GM19455 (cell line): ENCODE data around the gene BMAL2.

Experiments used
- ATAC-seq: cut with Tn5 transposase; IDR thresholded peaks from one replicate; pipeline ENCODE4 v1.9.1; 2021; ENCODE audit not compliant: unreplicated experiment

BMAL2 gene, protein sequence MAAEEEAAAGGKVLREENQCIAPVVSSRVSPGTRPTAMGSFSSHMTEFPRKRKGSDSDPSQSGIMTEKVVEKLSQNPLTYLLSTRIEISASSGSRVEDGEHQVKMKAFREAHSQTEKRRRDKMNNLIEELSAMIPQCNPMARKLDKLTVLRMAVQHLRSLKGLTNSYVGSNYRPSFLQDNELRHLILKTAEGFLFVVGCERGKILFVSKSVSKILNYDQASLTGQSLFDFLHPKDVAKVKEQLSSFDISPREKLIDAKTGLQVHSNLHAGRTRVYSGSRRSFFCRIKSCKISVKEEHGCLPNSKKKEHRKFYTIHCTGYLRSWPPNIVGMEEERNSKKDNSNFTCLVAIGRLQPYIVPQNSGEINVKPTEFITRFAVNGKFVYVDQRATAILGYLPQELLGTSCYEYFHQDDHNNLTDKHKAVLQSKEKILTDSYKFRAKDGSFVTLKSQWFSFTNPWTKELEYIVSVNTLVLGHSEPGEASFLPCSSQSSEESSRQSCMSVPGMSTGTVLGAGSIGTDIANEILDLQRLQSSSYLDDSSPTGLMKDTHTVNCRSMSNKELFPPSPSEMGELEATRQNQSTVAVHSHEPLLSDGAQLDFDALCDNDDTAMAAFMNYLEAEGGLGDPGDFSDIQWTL

DNA sequence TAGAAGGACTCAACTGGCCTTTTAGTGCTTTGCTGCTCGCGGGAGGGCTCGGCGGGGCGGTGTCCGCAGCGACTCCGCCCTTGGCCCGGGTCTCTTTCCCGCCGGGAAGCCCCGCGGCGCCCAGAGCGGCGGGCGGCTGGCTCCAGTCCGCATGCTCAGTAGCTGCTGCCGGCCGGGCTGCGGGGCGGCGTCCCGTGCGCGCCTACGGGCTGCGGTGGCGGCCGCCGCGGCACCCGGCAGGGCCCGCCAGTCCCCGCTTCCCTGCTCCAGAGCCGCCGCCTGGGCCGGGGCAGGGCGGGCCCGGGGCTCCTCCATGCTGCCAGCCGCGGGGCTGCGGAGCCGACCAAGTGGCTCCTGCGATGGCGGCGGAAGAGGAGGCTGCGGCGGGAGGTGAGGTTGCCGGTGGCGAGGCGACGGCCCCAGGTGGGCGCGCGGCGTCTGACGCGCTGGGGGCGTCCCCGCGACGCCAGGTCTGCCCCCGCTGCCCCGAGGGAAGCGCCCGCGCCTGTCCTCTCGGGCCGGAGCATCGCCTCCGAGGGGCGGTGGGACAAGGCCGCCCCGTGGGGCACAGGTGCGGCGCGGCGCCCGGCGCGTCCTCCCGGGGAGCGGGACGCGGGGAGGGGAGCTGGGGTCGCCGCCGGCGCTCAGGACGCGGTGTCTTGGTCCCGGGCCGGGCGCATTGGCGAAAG lies at the start of gene BMAL2:
BMAL2 (plus strand) TSS at position 123 of the 689 bp plus-strand sequence; CDS start at position 360, 237 bp downstream.
- ATAC-seq, result peak; percentile 43

DNA sequence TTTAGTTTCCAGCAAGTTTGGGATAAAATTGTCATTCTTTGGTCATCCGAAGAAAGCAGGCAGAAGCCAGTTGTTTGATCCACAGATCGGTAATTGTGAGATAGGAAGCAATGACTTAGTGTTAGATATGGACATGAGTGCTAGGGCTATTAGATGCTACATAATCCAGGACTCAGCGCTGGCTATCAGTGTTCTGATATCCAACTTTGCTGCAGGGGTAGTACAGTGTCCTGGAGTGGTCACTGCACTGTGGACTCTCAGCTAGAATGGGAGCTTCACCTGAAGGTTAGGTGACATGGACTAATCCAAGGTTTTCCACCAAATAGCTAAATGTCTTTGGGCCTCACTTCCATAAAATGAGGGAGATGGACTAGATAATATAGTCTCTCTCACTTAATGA lies 48.6 kb upstream of the BMAL2 start:
- ATAC-seq, result no peak

DNA sequence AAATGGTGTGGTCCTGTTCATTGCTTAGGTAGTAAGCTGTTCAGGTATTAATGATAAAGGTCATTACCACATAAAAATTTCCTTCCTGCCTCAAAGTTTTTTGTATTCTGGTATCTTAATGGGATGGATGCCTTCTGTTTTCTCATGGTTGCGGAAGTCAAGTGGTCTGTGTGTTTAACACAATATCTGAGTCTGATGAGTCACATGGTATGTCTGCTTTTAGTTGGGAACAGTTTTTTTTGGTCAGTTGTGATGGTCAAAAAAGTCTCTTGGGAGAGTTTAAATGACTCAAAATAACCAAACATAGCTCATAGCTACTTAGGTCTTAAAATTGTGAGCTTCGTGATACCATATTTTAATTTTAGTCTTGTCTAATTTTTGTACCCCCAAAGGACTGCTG lies 47.9 kb upstream of the BMAL2 start:
- ATAC-seq, result no peak

DNA sequence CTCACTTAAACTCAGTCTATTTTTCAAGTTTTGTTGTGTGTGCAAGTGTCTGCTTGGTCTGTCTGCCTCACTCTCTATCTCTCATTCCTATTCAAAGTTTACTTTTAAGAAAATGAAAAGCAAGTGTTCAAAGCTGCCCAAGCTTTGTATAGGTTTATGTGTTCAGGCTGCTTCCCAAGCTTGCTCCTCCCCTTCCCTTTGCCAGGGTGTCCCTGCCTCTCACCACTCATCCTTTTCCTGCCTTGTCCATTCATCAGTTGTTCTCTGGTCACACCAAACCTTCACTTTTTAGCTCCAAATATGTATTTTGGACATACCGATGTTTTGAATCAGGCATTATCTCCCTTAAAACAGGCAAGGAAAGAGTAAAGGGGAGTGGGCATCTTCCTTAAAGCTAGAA lies 47.2 kb upstream of the BMAL2 start:
- no peak for ATAC-seq

DNA sequence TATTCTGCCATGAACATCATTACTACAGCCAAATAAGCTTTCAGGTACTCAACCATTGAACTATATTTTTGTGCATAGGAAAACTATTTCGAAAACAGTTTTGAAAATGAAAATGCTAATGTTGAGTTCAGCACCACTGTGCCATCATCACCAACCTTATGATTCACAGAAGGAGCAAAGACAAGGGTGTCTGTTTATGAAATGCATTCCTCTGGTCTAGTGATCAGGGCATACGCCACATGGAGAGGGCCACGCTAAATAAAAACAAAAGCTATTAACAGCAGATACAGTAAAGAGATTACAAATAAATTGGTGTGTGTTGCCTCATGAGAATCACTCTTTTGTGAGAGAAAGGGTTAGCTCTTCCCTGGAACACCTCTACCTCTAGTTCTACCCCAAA lies 43.2 kb upstream of the BMAL2 start:
- no peak for ATAC-seq

DNA sequence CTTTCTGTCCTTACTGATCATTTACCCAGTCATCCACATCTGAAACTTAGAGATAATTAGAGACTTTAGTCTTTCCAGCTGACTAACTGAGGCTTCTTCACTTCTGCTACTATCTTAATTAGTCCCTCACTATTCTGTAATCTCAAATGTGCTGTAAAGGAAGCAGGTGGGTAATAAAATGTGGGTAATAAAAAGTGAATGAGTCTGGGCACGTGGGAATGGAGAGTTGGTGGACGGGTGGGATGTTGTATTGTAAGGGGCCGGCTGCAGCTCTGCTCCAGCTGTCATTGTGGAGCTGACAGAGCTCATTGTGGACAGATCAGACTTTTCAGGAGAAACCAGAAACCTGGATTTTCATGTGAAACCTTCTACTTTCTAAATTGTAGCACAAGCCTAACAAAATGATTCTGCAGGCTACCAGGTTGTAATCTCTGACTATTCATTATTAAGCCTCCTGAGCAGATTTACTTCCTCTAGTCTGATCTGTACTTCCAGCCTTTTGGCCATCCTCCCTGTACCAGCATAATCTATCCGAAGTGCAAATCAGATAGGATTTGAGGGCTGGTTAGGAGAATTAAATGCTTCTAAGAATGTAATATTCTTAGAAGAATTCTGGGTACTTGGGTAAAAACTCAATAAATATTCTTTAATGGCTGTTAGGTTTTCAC lies 42.0 kb upstream of the BMAL2 start:
- no peak for ATAC-seq

DNA sequence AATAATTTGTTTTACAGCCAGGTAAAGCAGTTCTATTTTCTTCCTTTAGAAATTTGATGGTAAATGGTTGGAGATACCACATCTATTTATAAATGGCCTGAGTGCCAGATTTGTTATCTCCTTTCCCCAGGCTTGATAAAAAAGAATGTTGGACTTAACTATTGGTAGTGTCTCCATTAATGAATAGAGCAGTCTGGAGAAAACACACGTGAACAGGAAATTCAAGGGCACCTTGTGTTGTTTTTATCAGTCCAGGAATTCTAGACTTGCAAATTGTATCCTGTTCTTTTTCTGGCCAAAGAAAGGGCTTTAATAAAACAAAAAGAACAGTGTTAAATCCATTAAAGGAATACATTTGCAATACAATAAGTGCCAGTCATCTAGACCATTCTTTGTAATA lies 40.8 kb upstream of the BMAL2 start:
- ATAC-seq, result no peak

DNA sequence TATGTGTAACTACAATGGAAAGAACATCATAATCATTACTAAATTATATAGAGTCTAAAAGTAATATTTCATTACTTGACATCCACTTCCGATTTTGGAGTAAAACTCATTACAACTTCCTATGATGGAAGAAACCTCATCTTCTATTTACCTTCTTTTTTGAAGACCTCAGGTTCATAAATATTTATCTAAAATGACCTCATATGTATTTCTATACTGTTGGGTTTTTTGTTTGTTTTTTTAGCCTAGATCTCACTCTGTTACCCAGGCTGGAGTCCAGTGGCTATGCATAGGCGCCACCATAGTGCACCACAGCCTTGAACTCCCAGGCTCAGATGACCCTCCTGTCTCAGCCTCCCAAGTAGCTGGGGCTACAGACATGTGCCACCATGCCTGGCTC lies 39.9 kb upstream of the BMAL2 start:
- no peak for ATAC-seq

DNA sequence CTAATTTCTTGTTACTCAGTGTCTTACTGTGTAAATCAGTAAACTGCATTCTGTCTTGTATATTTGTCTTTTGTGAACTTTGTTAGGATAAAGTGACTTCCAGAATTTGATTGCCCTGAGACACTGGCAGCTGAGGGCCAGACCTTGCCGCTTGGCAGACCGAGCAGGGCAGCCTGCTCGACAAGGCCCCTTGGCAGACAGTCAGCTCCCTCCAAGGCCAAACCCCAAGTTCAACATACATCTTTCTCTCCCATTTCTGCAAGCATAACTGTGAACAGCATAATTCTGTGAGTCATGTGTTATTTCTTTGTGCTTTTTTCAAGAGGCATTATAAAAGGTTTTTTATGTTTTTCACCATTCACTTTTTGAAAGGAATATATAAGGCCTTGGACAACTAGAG lies 39.2 kb upstream of the BMAL2 start:
- no peak for ATAC-seq

DNA sequence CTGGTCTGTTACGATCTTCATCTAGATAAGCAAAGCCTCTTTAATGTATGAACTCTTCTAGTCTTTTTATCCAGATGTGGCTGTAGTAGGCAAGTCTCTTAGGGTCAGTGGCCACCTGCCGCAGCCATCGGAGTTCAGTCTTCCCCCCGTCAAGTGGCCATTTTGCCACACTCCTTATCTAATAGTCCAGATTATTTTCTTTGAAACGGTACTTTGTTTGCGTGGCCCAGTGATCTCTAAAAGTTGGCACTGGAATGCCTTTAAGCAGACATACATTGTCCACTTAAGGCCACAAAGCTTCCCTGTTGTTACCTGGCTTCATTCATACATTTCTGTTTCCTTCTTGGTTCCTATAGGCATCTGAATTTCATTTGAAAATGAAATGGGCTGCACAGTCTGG lies 36.0 kb upstream of the BMAL2 start:
- no peak for ATAC-seq

DNA sequence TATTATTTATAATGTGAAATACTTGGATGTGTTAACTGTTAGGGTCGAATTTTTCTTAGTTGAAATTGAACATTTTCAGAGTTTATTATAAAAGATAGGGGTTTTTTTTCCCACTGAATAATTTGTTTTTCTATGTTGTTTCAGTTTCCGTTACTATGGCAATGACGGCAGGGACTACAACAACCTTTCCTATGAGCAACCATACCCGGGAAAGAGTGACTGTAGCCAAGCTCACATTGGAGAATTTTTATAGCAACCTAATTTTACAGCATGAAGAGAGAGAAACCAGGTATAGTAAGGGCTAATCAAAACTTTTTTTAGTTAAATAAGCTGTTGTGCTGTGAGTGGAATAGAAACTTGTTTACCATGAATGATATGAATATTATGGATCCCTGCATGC lies 35.1 kb upstream of the BMAL2 start:
- ATAC-seq, result no peak

DNA sequence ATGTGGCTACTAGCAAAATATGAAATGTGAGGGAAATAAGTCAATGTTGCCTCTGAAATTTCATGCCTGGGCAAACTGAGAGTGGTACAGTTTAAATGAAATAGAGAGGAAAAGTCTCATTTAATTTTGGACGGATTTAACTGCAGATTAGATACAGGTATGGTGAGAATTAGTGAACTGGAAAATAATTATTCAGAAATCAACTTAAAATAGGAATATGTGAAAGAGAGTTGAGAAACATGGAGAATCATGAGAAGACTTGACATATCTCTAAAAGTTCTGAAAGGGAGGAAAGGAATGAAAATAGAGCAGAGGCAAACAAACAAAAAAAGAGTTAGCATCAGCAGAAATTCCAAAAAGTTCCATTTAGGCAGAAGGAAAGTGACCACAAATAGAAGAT lies 33.5 kb upstream of the BMAL2 start:
- no peak for ATAC-seq

DNA sequence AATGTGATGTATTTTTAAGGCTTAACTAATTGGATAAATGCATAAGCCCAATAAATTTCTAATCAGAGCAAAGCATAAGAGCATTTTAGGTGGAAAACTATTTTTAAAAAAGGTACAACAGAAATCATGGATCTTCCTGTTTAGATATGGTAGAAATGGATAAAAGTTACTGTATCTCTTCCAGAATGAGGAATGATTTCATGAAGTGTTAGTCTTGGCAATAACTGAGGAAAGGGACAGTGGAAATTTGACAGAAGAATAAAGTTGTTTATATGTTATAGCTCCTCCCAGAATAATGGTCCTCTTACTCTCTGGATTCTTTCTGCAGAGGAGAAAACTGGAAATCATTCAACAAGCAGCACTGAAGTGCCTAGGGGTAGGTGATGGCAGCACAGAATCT lies 32.4 kb upstream of the BMAL2 start:
- ATAC-seq, result no peak

DNA sequence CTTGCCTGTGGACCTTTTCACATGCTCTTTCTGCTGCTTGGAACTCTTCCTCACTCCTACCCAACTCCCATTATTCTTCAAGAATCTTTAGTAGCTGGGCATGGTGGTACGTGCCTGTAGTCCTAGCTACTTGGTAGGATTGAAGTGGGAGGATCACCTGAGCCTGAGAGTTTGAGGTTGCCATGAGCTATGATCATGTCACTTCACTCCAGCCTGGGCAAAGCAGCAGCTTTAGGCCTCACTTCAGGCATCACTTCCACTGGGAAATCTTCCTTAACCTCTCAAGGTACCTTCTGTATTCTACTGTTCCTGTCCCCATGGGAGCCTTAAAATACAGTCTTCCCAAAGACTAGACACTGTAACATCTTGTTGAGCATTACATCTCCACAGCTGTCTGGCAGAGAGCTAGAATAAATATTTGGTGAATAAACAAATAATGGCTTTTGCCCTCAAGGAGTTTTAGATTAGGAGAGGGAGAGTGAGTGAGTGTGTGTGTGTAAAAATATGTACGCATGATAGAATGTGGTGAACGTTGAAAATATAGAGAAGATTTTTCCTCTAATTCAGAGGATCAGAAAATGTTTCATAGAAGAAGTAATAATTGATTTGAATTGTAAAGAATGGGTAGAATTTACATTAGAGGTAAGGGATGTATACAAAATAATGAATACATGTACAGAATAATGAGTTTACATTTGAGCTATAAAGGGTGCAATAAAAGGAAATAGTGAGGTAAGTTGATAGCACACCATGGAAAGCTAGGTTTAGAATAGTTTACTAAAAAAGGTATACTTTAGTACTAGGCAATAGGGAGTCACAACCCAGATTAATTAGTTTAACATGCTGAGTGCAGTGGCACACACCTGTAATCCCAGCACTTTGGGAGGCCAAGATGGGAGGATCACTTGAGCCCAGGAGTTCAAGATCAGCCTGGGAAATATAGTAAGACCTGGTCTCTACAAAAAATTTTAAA lies 29.2 kb upstream of the BMAL2 start:
- no peak for ATAC-seq

DNA sequence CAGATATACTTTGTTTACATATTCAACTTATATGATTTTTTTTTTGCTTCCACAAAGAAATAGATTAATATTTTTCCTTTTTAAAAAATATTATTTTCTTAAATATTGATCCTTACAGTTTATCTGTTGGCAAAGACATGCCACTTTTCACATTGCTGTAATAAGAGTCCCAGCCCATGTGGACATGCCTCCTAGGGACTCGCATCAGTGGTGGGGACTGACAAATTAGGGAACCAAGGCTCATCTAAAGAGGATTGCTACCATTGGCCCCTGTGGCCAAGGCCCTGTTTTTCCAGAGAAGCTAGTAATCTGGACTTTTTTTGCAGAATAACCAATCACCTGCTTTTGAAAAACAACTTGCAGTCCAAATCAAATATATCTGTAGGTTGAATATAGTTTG lies 27.8 kb upstream of the BMAL2 start:
- ATAC-seq, result no peak

DNA sequence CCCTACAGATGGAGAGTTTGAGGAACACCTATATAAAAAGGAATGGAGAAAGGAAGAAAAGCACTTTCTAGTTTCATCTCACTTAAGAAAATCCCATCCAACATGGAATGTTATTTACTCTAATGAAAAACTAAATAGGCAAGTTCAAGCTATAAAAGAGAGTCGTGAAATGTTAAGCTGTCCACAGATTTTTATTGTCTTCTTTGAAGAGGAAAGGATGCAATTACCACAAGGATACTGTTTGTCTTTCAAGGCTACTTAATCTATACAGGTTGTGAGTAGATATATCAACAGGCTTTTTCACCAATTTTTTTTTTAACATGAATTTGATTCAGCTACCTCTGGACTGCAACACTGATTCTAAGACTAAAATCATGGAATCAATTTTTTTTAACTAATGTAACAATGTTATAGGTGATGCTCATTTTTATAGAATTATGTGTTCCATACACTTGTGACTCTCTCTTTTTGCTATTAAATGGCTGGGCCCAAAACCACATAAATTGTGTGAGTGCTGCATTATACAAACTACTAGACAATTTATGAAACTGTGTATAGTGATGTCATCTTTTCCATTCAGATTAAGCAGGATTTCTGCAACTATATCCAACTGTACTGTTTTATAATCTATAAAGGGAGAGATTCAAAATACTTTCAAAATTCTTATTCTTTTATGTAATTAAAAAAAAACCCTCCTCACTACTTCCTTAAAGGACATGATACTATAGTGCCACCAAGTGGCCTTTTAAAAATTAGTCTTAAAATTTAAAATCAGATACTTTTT lies 26.8 kb upstream of the BMAL2 start:
- ATAC-seq, result no peak

DNA sequence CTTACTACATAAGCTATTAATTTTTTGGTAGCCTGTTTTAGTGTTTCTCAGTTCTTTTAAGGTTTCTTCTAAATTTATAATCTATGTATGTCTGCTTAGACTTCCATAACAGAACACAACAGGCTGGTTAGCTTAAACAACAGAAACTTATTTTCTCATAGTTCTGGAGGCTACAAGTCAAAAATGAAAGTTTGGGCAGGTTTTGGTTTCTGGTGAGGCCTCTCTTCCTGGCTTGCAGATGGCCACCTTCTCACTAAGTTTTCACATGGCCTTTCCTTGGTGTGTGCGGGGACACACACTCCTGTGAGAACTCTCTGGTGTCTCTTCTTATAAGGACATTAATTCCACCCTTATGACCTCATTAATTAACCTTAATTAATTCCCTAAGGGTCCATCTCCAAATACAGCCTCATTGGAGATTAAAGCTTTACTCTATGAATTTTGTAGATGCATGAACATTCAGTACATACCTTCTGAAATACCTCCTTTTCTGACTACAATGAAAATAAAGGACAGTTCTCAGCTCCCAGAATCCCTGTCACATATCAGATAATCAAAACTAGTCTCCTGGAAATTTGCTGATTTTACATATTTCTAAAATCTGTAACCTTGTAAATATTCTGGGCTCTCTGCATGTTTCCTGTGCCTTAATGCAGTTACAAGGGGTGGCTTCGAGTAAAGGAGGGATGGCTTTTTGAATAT lies 23.2 kb upstream of the BMAL2 start:
- ATAC-seq, result peak; percentile 69

DNA sequence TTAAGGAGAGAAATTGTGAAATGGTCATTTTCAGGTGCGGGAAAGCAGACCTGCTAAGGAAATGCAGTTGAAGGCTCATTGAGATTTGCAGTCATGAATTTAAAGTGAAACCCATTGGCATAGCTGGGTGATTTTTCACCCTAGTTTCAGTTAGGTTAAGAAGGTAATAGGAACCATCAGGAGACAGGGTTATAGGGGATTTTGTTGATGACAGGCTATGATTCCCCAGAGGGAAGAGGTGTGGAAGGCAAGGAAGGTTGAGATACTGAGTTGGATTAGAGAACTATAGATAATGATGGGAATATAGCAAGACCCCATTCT lies 22.7 kb upstream of the BMAL2 start:
- no peak for ATAC-seq

DNA sequence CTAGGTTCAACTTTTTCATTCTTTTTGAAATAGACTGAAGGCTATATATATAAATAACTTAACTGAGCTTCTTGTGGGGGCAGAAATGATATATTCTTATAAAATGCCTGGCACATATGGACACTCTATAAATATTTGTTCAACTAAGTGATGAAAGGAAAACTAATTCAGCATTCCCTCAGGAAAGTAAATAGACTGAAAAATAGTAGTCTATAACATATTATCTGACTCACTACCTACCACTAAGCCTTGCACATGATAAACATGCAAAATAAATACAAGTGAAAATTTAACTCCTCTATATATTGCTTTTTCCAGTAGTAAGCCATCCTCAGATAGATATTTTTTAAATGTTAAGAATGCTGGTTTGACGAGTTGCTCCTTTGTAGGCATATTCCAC lies 15.7 kb upstream of the BMAL2 start:
- ATAC-seq, result no peak
